ENCODE measurements around the gene MECP2.

Gene MECP2

GRCh38 chrX:154059231-154059630 is 38.3 kb downstream of the MECP2 start:
- DNase-seq = no peak

GRCh38 chrX:154058214-154058997 is 39.1 kb downstream of the MECP2 start:
- DNase-seq = no peak

- no peak for DNase-seq
These were observed 39.7 kb downstream of the MECP2 start for GRCh38 chrX:154057791-154058190.

GRCh38 chrX:154056770-154057241 is 40.7 kb downstream of the MECP2 start:
- DNase-seq = peak; percentile 11

- DNase-seq = peak; percentile 73
These were observed 46.2 kb downstream of the MECP2 start for GRCh38 chrX:154051201-154051810.

GRCh38 chrX:154050113-154050495 is 47.4 kb downstream of the MECP2 start:
- DNase-seq = no peak

GRCh38 chrX:154049209-154050112 is 48.1 kb downstream of the MECP2 start:
- DNase-seq = no peak

- no peak for DNase-seq
These were observed 49.1 kb downstream of the MECP2 start for GRCh38 chrX:154048398-154048797.

GRCh38 chrX:154046940-154047610 is 50.4 kb downstream of the MECP2 start:
- no peak for DNase-seq

GRCh38 chrX:154046031-154046781 is 51.3 kb downstream of the MECP2 start:
- no peak for DNase-seq

- DNase-seq = no peak
These were observed 53.4 kb downstream of the MECP2 start for GRCh38 chrX:154044091-154044490.

- DNase-seq = no peak
These were observed 54.3 kb downstream of the MECP2 start for GRCh38 chrX:154043003-154043763.

- no peak for DNase-seq
These were observed 56.7 kb downstream of the MECP2 start for GRCh38 chrX:154040863-154041262.

- no peak for DNase-seq
These were observed 57.2 kb downstream of the MECP2 start for GRCh38 chrX:154040307-154040756.

- DNase-seq = no peak
These were observed 57.9 kb downstream of the MECP2 start for GRCh38 chrX:154039577-154039976.

GRCh38 chrX:154038656-154039055 is 58.9 kb downstream of the MECP2 start:
- DNase-seq = no peak

- no peak for DNase-seq
These were observed 59.8 kb downstream of the MECP2 start for GRCh38 chrX:154037754-154038153.

- DNase-seq = peak; percentile 33
These were observed 61.0 kb downstream of the MECP2 start for GRCh38 chrX:154036513-154036912.

GRCh38 chrX:154033848-154034247 is 63.7 kb downstream of the MECP2 start:
- no peak for DNase-seq

GRCh38 chrX:154032653-154033052 is 64.9 kb downstream of the MECP2 start:
- no peak for DNase-seq

- no peak for DNase-seq
These were observed 65.4 kb downstream of the MECP2 start for GRCh38 chrX:154032160-154032559.

Data from CD4-positive, alpha-beta T cell treated with Interleukin-17A for 1 hour (primary cell).